T-helper 2 cell treated with Interferon-gamma antibody and Interleukin-4, amounts not matched to agents 100 ng/mL and 5 ng/mL, for 36 hours (primary cell): ENCODE results near the gene TEX38. TPM values are rescaled to one million over a fixed set of nuclear protein-coding genes. Genes with fewer than 3 reads are reported as not detected.
"Not testable (repeated sequence)": the region's sequence is repeated elsewhere in the genome, so short reads cannot be mapped to it uniquely, and the experiment has no call there.

Experiments
- intact Hi-C: fragments of 100-400 bp; cut with micrococcal nuclease; formaldehyde crosslinking; loops from one replicate; pipeline ENCODE4 v1.15.1; 2023
- total RNA-seq: library from RNA; stranded (reverse); gene quantifications from 2 replicates; pipeline ENCODE4 v1.2.3, GENCODE V29; 2022

Gene TEX38
- not detected in 2 replicates for total RNA-seq

DNA sequence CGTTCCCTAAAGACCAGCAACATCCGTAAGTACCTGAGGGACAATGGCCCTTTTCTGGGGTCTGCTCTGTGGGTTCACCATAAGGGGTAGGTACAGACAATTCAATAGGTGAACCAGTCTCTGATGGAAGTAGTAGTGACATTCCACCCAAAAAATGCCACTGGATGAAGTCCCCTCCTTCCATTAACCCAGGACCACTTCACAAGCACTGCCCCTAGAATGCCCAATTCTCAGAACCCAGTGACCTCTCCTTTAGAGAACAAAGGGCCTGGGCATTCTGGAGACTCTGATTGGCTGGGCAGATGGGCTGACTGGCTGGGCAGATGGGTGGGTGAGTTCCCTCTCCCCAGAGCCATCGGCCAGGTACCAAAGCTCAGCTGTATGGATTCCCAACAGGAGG is at the start of gene TEX38:
TEX38 (plus strand) TSS at position 301 of the 400 bp plus-strand sequence; CDS start at position 382, 81 bp downstream.
- intact Hi-C loops, result no loop called here

DNA sequence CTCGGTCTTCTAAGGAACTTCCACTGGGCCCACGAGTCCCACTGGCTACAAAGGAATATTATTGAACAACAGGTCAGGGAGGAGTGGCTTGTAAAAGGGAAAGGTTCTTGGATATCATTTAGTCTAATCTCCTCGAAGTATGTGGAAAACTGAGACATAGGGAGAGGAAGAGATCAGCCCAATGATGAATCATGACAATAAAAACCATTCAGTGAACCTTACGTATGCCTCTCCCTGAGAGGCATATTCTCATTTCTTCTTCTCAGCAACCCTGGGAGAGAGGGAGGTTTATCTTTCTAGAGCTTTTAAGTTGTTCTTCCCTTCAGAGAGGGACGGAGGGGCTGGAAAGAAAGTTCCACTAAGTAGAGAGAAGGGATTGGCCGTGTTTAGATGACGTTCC is 49.7 kb upstream of the TEX38 start:
- intact Hi-C loops, result loop anchor here (1.0 kb wide), 1 partner anchor 103 kb away; no protein-coding TSS in a partner anchor

DNA sequence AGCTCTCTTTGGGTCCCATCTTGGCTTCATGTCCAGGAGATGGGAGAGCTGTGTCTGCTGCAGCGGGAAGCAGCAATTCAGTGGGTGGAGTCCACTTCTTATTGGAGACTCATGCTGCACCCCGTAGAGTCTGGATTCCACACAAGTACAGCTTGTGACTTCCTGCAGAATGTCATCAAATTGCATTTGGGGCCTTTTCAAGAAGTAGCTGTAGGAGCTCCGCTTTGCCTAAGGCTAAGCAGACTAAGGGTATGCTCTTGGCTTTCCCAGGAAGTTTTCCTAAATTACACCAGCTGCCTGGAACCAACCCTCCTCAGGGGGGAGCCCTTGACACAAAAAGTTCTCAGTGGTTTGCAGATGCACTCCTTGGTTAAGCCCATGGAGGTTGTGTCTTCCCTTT is 49.3 kb upstream of the TEX38 start:
- intact Hi-C loops, result loop anchor here (1.0 kb wide), 1 partner anchor 103 kb away; no protein-coding TSS in a partner anchor

DNA sequence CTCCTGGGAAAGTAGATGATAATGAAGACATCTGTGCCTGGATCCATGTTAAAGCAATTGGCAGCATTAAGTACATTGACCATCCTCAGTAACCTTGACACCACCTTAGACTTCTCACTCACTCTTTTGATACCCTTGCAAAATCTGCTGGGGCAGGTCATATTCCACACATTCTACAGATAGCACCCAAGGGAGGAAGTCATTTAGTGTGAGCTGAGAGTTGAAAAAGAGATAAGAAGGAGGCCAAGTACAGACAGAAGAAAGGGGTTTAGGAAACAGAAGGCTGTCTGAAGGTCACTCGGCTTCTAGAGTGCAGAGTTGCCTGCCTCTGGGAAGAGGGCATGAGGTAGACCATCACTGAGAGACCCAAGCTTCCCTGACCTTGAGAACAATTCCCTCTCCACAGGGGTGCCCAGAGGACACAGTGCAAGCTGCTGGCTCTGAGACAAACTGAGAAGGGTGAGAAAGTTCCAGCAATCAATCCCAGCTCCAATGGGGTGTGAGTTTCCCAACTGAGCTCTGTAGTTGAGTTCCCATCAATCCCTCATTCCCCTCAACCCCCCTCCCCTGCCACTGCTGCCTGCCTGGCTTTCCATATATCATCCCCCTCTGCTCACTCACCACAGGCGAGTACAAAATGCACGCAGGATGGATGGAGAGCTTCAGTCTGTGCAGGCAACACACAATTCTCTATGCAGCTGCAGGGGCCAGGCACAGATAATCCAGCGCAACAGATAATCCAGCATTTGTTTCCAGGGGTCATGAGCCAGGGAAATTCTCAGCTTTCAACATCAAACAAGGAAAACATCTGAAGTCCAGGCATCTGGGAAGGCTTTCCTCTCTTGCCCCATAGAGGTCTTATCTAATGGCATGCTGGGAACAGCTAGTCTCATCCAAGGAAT is 47.7 kb upstream of the TEX38 start:
- intact Hi-C loops, result no loop called here

DNA sequence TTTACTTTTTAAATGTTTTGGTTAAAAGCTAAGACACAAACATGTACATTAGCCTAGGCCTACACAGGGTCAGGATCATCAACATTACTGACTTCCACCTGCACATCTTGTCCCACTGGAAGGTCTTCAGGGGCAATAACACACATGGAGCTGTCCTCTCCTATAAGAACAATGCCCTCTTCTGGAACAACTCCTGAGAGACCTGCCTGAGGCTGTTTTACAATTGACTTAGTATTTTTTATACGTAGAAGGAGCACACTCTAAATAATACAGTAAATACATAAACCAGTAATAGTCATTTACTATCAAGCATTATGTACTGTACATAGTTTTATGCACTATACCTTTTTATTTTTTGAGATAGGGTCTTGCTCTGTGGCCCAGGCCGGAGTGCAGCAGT is 40.9 kb upstream of the TEX38 start:
- intact Hi-C loops, result no loop called here

DNA sequence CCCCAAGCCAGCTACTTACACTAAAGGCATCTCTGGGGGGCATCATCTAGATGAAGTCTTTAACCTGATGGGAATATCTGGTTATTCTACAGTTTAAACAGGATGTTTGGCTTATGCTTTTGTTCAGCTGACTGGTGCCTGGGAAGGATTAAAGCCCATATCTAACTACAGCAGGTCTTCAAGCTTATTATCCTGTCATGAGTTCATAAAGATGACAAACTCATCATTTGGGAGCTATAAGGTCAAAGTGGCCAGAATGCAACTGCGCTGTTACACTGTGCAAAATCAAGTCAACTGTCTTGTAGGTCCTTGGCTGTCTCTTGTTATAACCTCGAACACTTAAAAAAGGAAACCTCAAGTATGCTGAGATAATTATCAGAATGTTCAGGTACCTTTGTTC is 36.4 kb upstream of the TEX38 start:
- intact Hi-C loops, result no loop called here

DNA sequence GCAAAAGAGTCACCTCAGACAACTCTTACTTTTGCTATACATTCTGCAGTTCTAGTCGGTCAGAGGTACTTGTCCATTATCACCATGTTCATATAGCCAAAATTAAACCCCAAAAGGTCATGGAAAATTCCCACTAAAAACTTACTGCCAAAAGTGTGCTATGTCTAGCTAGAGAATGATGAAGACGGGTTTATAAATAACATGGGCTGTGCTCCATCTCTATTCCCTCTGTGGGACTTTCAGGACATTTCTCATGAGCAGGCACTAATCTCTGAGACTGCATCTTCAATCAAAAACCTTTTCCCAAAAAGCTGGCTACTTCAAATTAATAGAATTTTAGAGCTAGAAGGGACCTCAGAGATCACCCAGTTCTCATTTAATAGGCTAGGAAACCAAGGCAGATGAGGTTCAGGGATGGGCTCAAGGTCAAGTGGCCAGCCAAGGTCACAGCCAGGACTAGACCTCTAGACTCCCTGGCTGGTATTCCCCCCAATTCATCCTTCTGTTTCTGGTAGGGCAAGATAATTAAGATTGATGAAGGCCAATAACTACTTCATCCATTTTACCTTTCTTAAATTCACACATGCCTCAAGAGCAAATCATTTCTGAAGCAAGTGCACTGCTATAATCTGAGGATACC is 34.1 kb upstream of the TEX38 start:
- intact Hi-C loops, result no loop called here

DNA sequence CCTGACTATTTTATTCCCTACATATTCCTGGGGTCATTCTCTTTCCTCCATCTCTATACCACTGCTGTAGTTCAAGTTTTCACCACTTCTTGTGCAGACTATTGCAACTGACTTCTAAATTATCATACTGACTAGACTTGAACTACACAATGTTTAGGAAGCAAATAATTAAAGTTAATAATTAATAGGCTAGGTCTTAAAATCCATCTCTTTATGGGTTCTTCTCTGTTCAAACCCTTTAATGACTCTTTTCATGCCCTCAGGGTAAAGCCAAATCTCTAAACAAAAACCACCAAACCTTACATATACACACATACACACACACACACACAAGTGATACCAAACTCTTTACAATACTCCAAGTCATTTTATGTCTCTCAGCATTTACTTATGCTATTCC is 32.7 kb upstream of the TEX38 start:
- intact Hi-C loops, result no loop called here

DNA sequence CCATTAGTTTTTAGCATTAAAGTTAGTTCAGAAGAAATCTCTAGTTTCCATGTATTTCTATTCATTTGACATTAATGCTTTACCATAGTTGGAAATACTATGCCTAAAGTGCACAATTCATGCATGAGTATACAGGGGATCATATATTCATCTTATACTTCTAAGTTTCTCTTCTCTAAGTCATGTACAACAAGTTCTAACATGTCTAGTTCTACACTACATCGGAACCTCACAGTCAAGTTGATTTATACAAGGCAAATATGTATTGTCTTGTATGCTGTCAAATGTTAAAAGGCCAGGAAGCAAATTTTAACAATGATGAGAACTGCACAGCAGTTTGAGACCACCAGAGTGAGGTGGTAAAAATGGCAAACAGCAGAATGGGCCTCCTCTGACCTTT is 32.1 kb upstream of the TEX38 start:
- intact Hi-C loops, result no loop called here

DNA sequence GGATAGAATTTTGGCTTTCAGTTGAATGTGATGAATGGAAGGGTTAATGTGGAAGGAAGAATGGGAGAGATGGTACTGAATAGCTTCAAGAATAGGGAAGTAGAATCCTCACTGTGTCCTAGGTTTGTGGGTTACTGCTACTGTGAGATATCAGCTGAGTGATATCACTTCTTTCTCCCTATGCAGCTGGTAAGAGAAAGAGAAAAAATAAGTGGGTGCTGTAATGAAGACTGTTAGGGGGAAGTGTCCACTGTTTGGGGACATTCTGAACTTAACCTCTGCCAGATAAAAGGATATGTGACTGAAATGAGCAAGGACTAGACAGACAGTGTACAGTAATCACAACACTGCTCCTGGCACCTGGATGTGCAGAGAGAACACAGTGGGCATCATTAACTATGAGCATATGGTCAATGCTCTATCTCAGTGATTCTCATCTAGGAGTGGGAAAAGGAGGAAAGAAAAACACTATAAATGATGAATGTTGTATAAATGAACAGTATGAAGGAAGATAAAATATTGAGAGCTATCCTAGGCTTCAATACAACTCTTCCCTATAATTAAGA is 29.5 kb upstream of the TEX38 start:
- intact Hi-C loops, result no loop called here

DNA sequence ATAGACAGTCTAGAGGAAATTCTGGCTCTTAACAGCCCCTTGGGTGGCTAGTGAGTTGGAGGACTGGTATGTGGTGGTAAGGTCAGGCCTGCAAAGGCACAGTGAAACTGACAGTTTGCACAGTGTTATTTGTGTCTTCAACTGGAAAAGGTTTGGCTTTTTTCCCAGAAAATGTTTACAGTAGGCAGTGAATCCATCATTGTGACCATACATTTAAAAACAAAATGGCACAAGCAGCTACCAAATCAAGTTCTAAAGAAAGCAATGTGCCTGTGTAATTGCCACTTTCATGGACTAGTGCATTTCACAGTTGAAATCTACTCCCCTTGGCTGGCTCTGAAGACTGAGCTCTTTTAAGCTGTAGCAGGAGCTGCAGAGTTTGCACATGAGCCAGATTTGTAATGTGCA is 28.3 kb upstream of the TEX38 start:
- intact Hi-C loops, result no loop called here

DNA sequence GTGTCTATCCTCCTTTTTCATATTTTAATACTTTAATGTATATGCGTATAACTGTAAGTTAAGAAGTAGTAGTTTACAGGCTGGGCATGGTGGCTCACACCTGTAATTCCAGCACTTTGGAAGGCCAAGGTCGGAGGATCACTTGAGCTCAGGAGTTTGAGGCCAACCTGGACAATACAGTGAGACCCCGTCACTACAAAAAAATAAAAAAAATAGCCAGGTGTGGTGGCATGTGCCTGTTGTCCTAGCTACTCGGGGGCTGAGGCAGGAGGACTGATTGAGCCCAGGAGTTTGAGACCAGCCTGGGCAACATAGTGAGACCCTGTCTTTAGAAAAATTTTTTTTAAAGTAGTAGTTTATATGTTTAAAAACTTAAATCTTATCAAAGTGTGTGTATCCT is 25.8 kb upstream of the TEX38 start:
- intact Hi-C loops, result no loop called here

DNA sequence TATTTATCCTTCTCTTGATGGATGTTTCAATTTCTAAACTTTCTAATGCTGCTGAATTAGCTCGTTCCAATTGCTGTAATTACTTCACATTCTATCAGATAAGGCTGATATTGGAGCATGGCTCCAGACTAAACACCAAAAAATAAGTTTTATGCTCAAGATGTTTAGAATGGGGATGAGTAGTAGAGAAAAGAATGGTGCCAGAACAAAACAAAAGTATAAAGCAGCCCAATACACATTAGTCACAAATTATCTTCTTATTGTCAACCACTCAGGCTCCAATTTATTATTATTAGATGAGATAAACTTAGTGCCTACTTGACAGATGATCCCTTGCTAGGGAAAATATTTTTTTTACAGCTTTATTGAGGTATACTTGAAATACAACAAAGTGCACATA is 25.3 kb upstream of the TEX38 start:
- intact Hi-C loops, result no loop called here

DNA sequence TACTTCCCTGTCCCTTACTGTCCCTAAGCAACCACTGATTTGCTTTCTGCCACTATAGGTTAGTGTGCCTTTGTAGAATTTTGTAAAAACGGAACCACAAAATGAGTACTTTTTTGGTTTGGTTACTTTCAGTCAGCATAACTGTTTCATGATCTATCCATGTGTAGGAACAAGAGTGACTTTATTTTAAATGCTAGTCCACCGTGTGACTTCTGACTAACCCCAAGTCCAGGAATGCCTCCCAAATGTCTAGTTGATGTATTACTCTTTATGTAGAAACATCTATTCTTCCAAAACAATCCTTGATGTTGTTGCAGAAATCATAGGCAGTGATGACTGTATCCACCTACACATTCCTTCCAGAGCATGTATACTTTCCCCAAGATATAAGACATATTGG is 24.8 kb upstream of the TEX38 start:
- intact Hi-C loops, result no loop called here

DNA sequence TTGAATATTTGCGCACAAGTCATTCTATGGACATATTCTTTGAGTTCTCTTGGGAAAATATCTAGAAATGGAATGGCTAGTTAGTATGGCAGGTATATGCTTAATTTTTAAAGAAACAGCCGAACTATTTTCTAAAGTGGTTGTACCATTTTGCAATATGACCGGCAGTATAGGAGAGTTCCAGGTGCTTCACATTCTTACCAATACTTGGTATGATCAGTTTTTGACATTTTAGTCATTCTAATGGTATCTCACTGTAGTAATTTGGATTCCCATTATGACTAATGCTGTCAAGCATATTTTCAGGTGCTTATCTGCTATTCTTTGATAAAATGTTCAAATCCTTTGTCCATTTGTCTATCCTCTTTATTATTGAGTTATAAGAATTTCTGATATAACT is 24.0 kb upstream of the TEX38 start:
- intact Hi-C loops, result no loop called here

DNA sequence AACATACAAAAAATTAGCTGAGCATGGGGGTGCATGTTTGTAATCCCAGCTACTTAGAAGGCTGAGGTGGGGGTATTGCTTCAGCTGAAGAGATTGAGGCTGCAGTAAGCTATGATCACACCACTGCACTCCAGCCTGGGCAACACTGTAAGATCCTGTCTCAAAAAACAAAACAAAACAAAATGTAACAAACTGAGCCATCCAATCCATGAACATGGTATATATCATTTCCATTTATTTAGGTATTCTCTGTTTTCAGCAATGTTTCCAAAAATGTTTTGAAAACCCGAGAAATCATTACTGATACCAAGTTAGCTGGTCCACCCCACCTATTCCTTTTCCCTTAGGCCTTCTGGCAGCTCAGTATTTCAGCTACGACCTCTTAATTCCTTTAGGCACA is 21.9 kb upstream of the TEX38 start:
- intact Hi-C loops, result no loop called here

DNA sequence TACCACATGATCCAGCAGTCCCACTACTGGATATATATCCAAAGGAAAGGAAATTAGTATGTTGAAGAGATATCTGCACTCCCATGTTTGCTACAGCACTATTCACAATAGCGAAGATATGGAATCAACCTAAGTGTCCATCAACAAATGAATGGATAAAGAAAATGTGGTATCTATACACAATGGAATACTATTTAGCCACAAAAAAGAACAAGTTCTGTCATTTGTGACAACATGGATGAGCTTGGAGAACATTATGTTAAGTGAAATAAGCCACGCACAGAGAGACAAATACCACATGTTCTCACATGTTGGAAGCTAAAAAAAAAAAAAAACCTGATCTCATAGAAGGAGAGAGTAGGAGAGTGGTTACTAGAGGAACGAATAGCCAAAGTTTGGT is 21.2 kb upstream of the TEX38 start:
- intact Hi-C loops, result no loop called here

DNA sequence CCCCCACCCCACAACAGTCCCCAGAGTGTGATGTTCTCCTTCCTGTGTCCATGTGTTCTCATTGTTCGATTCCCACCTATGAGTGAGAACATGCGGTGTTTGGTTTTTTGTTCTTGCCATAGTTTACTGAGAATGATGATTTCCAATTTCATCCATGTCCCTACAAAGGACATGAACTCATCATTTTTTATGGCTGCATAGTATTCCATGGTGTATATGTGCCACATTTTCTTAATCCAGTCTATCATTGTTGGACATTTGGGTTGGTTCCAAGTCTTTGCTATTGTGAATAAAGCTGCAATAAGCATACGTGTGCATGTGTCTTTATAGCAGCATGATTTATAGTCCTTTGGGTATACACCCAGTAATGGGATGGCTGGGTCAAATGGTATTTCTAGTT is 20.5 kb upstream of the TEX38 start:
- intact Hi-C loops, result not testable (repeated sequence)

DNA sequence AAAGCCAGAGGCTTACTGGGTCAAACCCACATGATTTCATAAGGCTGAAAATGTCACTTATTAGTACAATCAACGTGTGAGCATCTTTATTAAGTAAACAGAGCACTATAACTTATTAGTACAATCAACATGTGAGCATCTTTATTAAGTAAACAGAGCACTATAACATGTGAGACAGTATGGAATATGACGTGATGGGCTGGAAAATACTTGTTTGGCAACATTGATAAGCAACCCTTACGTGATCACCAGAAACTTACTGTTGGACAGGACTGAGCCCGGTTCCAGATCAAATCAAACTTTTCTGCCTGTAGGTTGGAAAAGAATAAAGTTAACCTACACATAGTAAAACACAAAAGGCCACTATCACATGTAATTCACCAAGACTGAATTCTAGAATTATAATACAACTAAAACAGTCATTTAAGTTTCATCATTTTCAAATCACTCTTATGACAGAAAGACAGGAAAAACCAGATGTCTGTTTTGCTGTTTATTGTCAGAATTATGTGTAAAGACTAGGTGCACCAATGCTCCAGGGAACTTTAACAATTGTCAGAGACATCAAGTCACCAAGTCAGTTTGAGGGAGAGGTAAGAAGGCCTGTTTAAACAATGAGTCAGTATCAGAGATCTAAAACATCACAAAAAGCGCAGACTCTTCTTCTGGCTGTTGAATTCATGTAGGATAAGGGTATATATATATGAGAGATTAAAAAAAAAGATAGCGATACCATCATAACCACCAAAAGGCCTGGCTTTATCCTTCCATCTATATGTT is 19.1 kb upstream of the TEX38 start:
- intact Hi-C loops, result no loop called here

DNA sequence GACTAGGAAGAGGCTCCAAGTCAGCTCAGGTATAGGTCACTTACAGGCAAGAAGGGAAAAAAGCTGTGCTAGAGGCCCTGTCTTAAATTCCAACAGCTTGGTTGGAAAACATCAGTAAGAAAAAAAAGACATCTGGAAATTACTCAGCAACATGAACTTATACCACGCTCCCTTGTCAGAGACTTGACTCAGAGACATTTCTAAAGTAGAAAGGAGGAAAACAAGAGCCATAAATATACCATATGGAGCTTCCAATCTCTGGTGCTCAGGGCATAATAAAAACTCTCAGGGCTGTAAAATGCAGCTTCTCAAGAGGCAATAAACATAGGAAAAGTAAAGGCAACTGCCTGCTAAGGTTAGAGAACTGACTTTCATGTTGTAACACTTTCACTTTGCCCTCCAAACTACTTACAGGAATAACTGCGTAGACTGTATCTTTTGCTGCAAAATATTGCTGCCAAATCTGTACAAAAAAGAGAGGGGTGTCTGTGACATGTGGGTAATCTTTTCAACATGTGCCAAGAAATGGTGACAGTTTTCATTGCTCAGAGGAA is 18.2 kb upstream of the TEX38 start:
- intact Hi-C loops, result no loop called here

DNA sequence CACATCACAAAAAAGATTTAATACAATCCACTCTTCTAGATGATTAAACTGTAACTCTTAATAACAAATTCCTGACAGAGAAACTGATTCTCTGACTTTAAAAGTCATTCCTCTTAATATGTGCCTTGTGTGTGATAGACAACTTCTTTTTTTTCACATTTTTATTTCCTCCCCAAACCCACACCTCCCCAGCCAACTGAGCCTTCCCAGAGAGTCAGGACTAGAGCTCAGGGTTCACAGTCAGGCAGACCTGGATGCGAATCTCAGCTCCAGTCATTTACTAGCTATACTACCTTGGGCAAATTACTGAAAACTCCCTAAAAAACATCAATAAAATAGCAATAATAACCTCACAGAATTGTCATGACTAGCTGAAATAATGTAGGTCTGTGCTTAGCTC is 17.6 kb upstream of the TEX38 start:
- intact Hi-C loops, result no loop called here
